HFF-Myc (cell line): ENCODE results near the gene CLEC18C.
"Not testable (repeated sequence)": the region's sequence is repeated elsewhere in the genome, so short reads cannot be mapped to it uniquely, and the experiment has no call there.

Experiments used
- DNase-seq: peaks from one replicate; pipeline ENCODE4 v3.0.0-alpha.2; 2011; ENCODE audit warnings: low read depth; ENCODE audit errors: extremely low read depth
- H3K4me3 ChIP-seq: replicated peaks from 2 replicates; pipeline ENCODE4 v1.5.1; 2011; ENCODE audit warnings: low read depth, mild to moderate bottlenecking, control low read depth, low read length
- TF ChIP-seq, protein P1 (sequence below): IDR thresholded peaks from 2 replicates; pipeline ENCODE4 v1.5.1; 2012; ENCODE audit warnings: mild to moderate bottlenecking, low read depth, low read length, control low read depth; ENCODE audit errors: missing control alignments

Gene CLEC18C

DNA sequence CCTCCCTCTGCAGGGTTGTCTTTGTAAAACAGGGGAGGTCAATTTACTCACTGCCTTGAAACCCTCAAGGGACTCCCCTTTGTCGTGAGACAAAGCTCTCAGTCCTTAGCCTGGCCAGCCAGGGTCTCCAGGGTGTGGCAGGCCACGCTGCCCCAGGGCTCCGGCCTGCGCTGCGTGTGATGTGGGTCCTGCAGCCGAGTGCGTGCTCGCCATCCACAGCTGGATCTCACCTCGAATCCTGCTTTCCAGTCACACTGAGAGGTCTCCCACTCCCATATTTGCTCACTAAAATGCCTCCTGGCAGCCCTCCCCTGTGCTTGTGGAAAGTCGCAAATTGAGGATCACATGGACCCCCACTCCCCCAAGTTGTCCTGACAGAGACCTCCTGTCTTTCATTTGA is 10.0 kb upstream of the CLEC18C start:
- TF ChIP-seq, protein P1, sequence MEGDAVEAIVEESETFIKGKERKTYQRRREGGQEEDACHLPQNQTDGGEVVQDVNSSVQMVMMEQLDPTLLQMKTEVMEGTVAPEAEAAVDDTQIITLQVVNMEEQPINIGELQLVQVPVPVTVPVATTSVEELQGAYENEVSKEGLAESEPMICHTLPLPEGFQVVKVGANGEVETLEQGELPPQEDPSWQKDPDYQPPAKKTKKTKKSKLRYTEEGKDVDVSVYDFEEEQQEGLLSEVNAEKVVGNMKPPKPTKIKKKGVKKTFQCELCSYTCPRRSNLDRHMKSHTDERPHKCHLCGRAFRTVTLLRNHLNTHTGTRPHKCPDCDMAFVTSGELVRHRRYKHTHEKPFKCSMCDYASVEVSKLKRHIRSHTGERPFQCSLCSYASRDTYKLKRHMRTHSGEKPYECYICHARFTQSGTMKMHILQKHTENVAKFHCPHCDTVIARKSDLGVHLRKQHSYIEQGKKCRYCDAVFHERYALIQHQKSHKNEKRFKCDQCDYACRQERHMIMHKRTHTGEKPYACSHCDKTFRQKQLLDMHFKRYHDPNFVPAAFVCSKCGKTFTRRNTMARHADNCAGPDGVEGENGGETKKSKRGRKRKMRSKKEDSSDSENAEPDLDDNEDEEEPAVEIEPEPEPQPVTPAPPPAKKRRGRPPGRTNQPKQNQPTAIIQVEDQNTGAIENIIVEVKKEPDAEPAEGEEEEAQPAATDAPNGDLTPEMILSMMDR: no peak
- DNase-seq: no peak
- H3K4me3 ChIP-seq: no peak overlapping the region

DNA sequence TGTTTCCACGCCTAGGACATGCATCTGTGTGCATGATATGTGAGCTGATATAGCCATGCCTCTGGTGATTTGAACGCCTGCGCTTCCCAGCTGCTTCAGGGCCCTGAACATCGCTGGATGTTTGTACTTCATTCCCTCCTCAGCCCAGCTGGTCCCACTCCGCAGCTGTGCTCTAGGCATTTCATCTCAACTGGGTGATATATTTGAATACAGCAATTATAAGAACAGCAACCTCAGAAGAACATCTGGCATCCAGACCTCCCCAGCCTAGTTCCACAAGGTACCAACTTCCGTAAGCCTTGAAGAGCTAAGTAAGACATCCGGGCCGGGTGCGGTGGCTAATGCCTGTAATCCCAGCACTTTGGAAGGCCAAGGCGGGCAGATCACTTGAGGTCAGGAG is 6.9 kb upstream of the CLEC18C start:
- DNase-seq, H3K4me3 ChIP-seq: not testable (repeated sequence)

DNA sequence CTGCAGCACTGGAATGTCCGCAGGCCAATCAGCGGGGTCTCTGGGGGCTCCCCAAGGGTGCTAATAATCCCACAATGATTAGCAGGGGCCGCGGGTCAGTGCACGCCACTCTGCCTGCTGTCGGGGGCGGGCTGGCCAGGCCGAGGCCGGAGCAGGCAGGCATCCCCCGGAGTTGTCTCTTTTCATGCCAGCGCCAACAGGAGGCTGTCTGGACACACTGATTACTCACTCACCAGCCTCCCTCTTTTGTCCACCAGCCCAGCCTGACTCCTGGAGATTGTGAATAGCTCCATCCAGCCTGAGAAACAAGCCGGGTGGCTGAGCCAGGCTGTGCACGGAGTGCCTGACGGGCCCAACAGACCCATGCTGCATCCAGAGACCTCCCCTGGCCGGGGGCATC is 329 bp downstream of the CLEC18C start:
- not testable (repeated sequence) for DNase-seq, H3K4me3 ChIP-seq

DNA sequence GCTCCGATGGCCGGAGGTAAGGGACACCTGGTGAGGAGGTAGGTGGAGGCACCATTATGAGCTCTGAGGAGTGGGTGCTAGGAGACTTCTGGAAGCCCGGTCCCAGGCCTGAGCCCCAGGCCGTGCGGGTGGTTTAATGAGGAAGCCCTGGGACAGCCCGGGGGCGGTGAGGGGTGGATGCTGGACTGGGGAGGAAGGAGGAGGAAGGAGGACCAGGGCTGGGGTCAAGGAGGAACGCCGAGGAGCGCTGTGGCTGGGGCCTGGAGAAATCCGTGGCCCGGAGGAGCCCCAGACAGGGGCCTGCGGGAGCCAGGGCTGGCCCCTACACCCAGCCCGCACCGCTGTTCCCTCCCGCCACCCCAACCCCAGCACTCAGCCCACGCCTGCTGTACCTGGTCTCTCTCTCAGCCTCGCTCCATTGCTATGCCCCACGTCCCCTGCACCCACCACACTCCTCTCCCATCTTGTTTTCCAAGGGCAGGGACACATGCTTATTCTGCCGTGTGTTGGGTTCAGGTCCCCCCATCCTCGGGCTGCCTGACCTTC is 873 bp downstream of the CLEC18C start:
- DNase-seq, H3K4me3 ChIP-seq: not testable (repeated sequence)

DNA sequence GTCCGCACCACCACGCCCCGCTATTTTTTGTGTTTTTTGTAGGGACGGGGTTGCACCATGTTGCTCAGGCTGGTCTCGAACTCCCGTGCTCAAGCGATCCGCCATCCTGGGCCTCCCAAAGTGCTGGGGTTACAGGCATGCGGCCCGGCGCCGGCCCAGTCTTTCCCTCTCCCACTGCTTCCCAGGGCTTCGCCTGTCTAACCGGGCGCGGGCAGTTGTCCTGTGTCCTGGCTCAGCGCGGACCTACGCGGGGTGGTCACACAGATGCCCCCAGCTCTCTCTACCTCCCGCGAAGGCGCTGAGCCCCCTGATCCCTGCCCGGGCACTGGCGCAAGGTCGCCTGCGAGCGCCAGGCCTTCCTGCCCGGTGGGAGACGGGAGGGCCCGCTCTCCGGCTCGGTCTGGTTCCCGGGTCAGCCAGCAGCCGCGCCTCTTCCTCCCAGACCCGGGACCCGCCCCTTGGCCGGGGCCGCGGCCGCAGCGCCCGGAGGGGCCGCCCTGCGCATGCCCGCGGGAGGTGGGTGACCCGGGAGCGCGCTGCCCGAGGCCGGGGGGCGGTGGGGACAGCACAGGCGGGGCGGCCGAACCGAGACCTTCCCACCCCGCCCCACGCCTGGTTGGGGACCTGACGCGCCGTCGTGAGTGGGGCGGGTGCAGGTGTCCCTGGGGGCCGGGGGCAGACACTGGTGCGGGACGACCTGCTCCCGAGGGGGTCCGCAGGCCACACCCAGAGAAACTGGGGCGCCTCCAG is 14.4 kb downstream of the CLEC18C start:
- DNase-seq, H3K4me3 ChIP-seq: not testable (repeated sequence)

DNA sequence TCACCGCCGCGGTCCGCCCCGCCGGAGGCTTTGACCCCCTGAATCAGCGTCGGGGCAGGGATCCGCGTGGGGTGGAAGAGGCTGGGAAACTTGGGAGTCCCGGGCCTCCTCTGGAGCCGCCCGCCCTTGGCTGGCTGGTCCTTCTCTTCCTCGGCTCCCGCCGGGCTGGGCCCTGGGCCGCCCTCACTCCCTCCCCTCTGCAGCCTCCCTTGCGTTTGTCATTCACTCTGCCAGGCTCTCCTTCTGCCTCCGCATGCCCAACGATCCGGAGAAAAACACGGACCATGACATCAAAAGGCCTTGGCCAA is 15.0 kb downstream of the CLEC18C start:
- not testable (repeated sequence) for DNase-seq, H3K4me3 ChIP-seq

DNA sequence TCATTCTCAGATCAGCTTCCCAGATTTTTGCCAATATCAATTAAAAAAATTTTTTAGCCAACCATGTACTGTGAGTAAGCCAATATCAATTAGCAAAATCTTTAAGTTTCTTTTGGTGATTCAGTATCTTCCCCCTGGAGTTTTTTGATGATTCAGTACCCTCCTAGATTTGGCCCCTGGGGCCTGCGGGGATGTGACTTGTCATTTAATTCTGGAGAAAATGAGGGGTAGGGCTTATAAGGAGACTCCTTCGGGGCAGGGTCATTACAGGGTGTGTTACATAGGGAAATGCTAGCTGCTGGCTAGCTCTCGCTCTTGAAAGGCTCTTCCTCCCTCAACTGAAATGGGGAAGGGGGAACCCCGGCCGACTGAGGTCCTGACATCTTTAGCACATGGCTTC is 17.0 kb downstream of the CLEC18C start:
- not testable (repeated sequence) for DNase-seq

DNA sequence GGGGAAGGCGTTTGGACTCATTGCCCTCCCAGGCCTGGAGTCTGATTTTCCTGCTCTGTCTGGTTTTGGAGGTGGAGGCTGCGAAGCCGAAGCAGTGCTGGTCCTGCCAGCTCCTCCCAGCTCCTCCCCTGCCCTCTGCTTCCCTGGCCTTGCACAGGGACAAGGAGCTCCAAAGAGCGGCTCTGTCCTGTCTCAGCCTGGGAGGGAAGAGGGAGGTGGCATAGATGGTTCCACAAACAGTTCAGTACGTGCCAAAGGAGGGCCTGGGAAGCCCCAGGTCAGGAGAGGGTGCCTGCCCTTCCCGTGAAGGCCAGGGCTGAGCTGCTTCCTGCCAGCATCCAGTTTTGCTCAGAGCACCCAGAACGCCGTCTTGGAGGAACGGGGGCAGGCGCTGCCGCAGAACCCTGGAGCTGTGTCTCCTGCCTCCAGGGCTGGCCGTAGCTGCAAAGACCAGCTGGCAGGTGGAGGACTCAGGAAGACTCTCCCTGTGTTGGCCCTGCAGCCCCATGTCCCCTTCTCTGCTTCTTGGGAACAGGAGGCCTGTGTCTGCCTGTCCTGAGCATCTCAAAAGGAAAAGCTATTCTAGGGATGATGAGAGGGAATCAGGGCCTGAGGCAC is 23.2 kb downstream of the CLEC18C start:
- DNase-seq, H3K4me3 ChIP-seq: not testable (repeated sequence)

More for the DNA sequence above, 17.0 kb downstream of the CLEC18C start:
- H3K4me3 ChIP-seq: not testable (repeated sequence)

DNA sequence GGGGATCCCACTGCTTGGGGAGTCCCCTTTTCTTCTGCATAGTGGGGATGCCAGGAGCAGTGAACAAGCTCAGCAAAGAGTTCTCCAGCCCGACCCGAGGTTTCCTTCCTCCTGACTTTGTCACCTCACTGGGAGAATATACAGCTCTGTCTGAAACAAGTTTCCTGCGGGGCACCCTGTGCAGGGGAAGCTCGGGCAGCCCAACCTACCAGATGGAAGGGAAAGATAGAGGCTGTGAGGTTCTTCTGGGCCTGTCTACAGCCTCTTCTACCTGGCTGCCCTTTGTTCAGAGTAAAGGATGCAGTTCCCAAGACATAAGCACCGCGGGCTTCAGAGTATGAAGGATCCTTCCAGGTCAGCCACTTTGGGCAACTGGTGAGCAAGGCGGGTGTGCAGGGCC is 24.0 kb downstream of the CLEC18C start:
- DNase-seq, H3K4me3 ChIP-seq: not testable (repeated sequence)

DNA sequence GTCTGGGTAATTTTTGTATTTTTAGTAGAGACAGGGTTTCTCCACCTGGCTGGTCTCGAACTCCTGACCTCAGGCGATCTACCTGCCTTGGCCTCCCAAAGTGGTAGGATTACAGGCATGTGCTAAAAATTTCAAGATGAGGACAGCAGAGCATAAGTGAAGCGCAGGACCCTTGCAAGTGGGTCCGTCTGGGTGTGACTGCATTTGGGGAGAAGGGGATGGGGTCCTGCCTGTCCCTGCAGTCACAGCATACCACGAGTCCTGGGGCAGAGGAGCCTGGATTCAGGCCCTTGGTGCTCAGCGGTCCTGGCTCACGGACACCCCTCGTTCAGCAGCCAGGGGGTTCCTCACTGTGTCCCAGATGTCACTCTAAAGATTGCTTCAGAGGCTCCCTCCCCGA is 24.6 kb downstream of the CLEC18C start:
- DNase-seq, H3K4me3 ChIP-seq: not testable (repeated sequence)

DNA sequence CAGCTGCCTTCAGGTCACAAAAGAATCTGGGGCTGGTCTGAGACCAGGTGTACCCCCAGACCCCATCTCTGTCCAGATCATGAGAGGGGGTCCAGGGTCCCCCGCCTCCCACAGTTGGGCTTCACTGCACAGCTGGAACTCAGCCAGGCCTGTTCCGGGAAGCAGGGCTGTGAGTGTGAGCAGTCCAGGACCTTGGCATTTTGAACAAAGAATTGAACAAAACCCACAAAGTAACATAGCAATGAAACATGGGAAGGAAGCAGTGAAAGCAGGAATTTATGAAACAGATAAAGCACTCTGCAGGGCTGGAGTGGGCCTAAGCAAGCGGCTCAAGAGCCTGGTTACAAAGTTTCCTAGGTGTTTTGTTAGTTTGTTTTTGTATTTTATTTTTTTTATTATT is 25.1 kb downstream of the CLEC18C start:
- DNase-seq, H3K4me3 ChIP-seq: not testable (repeated sequence)

DNA sequence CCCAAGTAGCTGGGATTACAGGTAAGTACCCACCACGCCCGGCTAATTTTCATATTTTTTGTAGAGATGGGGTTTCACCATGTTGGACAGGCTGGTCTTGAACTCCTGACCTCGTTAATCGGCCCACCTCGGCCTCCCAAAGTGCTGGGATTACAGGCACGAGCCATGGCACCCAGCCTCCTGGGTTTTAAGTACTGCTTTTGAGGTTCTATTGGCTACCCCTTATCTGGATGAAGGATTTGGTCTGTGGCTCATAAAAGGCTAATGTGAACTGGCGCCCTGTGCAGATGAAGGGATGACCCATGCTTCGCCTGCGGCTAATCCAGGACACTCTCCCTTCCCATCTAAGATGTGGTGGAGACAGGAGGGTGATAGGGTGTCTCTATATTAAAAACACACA is 25.6 kb downstream of the CLEC18C start:
- not testable (repeated sequence) for DNase-seq, H3K4me3 ChIP-seq

DNA sequence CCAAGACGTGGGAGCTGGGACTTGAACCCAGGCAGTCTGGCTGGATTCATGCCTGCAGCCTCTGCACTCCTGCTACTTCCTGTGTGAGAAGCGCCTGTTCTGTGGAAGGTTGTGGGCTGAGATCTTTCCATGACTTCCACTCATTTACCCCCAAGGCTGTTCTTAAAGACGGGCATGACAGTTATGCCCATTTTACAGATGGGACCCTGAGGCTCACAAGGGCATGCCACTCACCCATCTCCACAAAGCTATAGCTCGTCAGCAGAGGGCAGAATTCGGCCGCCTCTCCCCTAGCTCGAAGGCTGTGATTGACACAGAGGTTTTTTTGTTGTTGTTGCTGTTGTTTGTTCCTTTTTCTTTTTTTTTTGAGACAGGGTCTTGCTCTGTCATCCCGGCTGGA is 26.5 kb downstream of the CLEC18C start:
- DNase-seq, H3K4me3 ChIP-seq: not testable (repeated sequence)

DNA sequence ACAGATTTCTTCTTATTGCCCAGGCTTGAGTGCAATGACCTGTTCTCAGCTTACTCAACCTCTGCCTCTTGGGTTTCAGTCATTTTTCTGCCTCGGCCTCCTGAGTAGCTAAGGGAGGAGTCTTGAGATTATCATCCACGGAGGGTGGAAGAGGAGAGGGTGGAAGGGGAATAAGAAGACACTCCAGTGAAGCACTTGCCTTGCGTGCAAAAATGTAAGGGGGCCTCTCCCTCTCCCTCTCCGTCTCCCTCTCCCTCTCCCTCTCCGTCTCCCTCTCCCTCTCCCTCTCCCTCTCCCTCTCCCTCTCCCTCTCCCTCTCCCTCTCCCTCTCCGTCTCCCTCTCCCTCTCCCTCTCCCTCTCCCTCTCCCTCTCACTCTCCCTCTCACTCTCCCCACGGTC is 29.9 kb downstream of the CLEC18C start:
- not testable (repeated sequence) for DNase-seq, H3K4me3 ChIP-seq

DNA sequence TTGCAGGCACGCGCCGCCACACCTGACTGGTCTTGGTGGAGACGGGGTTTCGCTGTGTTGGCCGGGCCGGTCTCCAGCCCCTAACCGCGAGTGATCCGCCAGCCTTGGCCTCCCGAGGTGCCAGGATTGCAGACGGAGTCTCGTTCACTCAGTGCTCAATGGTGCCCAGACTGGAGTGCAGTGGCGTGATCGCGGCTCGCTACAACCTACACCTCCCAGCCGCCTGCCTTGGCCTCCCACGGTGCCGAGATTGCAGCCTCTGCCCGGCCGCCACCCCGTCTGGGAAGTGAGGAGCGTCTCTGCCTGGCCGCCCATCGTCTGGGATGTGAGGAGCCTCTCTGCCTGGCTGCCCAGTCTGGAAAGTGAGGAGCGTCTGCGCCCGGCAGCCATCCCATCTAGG is 30.4 kb downstream of the CLEC18C start:
- DNase-seq, H3K4me3 ChIP-seq: not testable (repeated sequence)

DNA sequence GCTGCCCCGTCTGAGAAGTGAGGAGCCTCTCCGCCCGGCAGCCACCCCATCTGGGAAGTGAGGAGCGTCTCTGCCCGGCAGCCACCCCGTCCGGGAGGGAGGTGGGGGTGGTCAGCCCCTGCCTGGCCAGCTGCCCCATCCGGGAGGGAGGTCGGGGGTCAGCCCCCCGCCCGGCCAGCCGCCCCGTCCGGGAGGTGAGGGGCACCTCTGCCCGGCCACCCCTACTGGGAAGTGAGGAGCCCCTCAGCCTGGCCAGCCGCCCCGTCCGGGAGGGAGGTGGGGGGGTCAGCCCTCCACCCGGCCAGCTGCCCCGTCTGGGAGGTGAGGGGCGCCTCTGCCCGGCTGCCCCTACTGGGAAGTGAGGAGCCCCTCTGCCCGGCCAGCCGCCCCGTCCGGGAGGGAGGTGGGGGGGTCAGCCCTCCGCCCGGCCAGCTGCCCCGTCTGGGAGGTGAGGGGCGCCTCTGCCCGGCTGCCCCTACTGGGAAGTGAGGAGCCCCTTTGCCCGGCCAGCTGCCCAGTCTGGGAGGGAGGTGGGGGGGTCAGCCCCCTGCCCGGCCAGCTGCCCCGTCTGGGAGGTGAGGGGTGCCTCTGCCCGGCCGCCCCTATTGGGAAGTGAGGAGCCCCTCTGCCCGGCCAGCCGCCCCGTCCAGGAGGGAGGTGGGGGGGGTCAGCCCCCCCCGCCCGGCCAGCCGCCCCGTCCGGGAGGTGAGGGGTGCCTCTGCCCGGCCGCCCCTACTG is 31.2 kb downstream of the CLEC18C start:
- H3K4me3 ChIP-seq, DNase-seq: not testable (repeated sequence)

DNA sequence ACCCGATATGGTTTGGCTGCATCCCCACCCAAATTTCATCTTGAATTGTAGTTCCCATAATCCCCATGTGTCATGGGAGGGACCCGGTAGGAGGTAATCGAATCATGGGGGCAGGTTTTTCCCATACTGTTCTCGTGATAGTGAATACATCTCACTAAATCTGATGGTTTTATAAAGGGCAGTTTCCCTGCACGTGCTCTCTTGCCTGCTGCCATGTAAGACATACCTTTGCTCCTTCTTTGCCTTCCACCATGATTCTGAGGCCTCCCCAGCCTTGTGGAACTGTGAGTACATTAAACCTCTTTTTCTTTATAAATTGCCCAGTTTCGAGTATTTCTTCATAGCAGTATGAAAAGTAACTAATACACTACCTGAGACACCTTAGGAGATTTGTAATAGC is 32.8 kb downstream of the CLEC18C start:
- H3K4me3 ChIP-seq: not testable (repeated sequence)

DNA sequence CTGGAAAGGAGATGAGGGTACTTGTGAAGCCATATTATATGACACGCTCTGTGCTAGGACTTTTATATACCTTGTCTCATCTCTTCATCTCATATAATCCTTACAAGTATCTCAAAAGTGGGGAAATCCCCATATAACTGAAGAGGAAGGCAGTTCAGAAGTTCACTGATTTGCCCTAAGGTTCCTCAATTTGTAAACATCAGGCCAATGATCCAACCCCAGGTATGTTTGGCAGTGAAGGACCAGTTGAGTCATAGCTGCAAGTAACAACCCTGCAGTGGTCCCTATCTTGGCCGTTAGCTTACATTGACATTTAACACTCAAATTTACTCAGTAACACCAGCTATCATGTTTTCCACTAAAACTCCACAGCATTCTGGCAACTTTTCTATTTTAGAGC is 45.0 kb downstream of the CLEC18C start:
- H3K4me3 ChIP-seq: not testable (repeated sequence)

More for the DNA sequence above, 32.8 kb downstream of the CLEC18C start:
- not testable (repeated sequence) for DNase-seq

More for the DNA sequence above, 45.0 kb downstream of the CLEC18C start:
- DNase-seq: not testable (repeated sequence)
